ENCODE measurements around the gene BBS1. TPM values are rescaled to one million over a fixed set of nuclear protein-coding genes. Genes with fewer than 3 reads are reported as not detected.
A peak's percentile ranks its signal among the peaks of the same experiment; 100 is the strongest.

BBS1 gene
- total and polyA plus RNA-seq, 2 donors (not counting 3 experiments of a cell fraction or from before 2014, with no cell fraction given), result 29.2 to 32.9 TPM

DNA sequence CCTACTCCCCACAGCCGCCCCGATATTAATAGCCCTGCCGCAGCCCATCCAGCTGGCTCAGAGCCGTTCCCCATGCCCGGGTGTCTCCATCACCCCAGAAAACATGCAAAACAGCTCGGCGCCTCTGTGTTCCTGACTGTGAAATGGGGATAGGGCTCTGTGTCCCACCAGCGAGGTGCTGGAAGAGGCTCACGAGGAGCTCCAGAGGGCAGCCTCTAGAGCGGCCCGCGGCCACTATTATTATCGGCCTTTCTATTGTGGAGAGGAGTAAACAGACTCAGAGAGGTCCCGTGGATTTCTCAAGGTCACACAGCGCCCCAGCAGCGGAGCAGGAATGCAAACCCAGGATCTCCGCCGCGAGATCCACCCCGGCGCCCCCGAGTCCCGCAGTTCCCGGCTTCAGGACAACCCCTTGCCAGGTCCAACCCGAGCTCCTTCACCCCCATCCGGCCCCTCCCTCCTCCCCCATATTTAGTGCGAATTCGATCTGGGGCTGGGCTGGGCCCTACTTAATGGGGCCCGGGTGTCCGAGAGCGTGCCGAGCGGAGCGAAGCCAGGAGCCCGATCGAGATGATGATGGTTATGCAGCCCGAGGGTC lies 36.0 kb downstream of the BBS1 start, which contains the start of gene ACTN3:
Gene ACTN3, plus strand, starts transcription at position 536 of the 598 bp plus-strand sequence. Its CDS starts 35 bp downstream, at position 571.
- dilution Hi-C loops (cut with MboI; ENCODE audit: extremely low pct_ligation_motif_present, low sequenced_read_pairs), result no loop called here
- H3K4me2 ChIP-seq (ENCODE audit: insufficient read depth, low read length), result peak within 1 kb of the TSS; percentile 91
- POLR2A ChIA-PET, result interaction anchor here (0.6 to 1.9 kb wide), 7 partner anchors 13 to 146 kb away, joined by 3 to 9 read pairs (median 4); partner anchors contain the start of genes RBM14, RBM4 and RBM4B
- H3K4me1 ChIP-seq (ENCODE audit: control insufficient read depth, extremely low read depth, insufficient read depth, low read length), result peaks cover 33% of the 10 kb centered on the region
- peak within 1 kb of the TSS; percentile 62 for H3K27ac ChIP-seq (ENCODE audit: insufficient read depth, low read depth, low read length)
- TF ChIP-seq EZH2 (IDR thresholded peaks at IDR 0.05; ENCODE audit: borderline replicate concordance, low read depth, low read length, severe bottlenecking) (no peak), POLR2AphosphoS5 (IDR thresholded peaks at IDR 0.05; ENCODE audit: insufficient read depth, low read depth, low read length) (no peak), MYC (IDR thresholded peaks at IDR 0.05; ENCODE audit: low read depth, low read length) (no peak)
- TF ChIP-seq, protein P1, sequence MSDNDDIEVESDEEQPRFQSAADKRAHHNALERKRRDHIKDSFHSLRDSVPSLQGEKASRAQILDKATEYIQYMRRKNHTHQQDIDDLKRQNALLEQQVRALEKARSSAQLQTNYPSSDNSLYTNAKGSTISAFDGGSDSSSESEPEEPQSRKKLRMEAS (IDR thresholded peaks at IDR 0.05; ENCODE audit: insufficient read depth, insufficient read length), result no peak
- TF ChIP-seq, protein P2, sequence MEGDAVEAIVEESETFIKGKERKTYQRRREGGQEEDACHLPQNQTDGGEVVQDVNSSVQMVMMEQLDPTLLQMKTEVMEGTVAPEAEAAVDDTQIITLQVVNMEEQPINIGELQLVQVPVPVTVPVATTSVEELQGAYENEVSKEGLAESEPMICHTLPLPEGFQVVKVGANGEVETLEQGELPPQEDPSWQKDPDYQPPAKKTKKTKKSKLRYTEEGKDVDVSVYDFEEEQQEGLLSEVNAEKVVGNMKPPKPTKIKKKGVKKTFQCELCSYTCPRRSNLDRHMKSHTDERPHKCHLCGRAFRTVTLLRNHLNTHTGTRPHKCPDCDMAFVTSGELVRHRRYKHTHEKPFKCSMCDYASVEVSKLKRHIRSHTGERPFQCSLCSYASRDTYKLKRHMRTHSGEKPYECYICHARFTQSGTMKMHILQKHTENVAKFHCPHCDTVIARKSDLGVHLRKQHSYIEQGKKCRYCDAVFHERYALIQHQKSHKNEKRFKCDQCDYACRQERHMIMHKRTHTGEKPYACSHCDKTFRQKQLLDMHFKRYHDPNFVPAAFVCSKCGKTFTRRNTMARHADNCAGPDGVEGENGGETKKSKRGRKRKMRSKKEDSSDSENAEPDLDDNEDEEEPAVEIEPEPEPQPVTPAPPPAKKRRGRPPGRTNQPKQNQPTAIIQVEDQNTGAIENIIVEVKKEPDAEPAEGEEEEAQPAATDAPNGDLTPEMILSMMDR (IDR thresholded peaks at IDR 0.05; ENCODE audit: extremely low read depth in 1 of 2, insufficient read depth in 1 of 2, low read depth in 1 of 2, low read length in 2 of 2), result no peak
- H3K36me3 ChIP-seq (ENCODE audit: control insufficient read depth in 2 of 2, extremely low read depth in 1 of 2, insufficient read depth in 2 of 2, low read length in 2 of 2), result peaks cover 0 to 6% of the 10 kb centered on the region in 2 experiments
- intact Hi-C loops (cut with micrococcal nuclease), result loop anchor here (1.0 to 2.0 kb wide), 2 partner anchors 66 to 70 kb away; partner anchors contain the start of genes DPP3 and RBM14
- H3K9ac ChIP-seq (replicated peaks; ENCODE audit: extremely low read depth, insufficient read depth, low read length), result peak within 1 kb of the TSS; percentile 85
- H3K9me3 ChIP-seq (replicated peaks; ENCODE audit: control insufficient read depth, insufficient read depth, low read length), result no peaks in the 10 kb centered on the region
- peak within 1 kb of the TSS; percentile 93 for H2AFZ ChIP-seq (ENCODE audit: low read depth, low read length)
- no TSS peak for BruUV-seq (replicated peaks)
- H3K79me2 ChIP-seq (ENCODE audit: control insufficient read depth, insufficient read depth, low read length), result peaks cover 5% of the 10 kb centered on the region
- no peaks in the 10 kb centered on the region for H3K9me1 ChIP-seq (replicated peaks; ENCODE audit: control insufficient read depth, extremely low read depth, insufficient read depth, low read length)
- peak within 1 kb of the TSS; percentile 70 to 81 (median 78) for H3K4me3 ChIP-seq (replicated peaks in 1 of 3; ENCODE audit: insufficient read depth in 1 of 3, low read depth in 1 of 3, low read length in 3 of 3)
- no peaks in the 10 kb centered on the region for H4K20me1 ChIP-seq (replicated peaks; ENCODE audit: control insufficient read depth, extremely low read depth, insufficient read depth, low read length)
- H3K27me3 ChIP-seq (ENCODE audit: control insufficient read depth in 2 of 2, insufficient read depth in 2 of 2, low read length in 2 of 2), result no peaks in the 10 kb centered on the region
- CTCF ChIA-PET, result interaction anchor here (0.7 to 2.2 kb wide), 6 partner anchors 9 to 132 kb away, joined by 3 to 25 read pairs (median 3); partner anchors contain the start of genes CTSF, MRPL11, RBM4 and RBM4B
- DNase-seq (ENCODE audit: low read depth, low spot score), result no peak
- FAIRE-seq, result no peak

Measured in endothelial cell of umbilical vein (primary cell).